ENCODE data around the gene PRAC2. TPM values are rescaled to one million over a fixed set of nuclear protein-coding genes. Genes with fewer than 3 reads are reported as not detected.

The PRAC2 gene
- total and polyA plus RNA-seq, 2 donors = 0.07 TPM; not detected in 1

DNA sequence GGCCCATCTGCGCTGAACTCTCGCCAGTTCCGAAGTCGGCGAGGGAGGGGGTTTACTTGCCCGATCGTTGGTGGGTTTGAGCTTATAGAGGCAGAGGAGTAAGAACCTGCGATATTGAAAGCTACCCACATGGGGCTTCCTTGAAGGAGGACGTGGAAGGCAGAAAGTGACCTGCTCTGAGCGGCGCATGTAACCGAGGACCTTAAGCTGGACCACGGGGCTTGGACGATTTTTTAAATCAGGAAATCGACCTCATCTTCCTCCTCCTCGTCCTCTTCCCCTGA lies 2.0 kb downstream of the PRAC2 start:
- Histone ChIP-seq H3K27ac (ENCODE audit: low read depth in 1 of 2, low read length in 1 of 2) (no peak overlapping the region), H3K4me1 (ENCODE audit: control insufficient read depth in 2 of 2, insufficient read depth in 2 of 2, low read length in 2 of 2) (peaks cover 0 to 19% of the 10 kb centered on the region in 2 donors), H3K27me3 (ENCODE audit: control insufficient read depth in 2 of 2, insufficient read depth in 1 of 2, low read length in 1 of 2) (peaks cover 91 to 100% of the 10 kb centered on the region in 2 donors), H3K4me3 (ENCODE audit: low read length in 2 of 2) (no peak overlapping the region), H3K36me3 (ENCODE audit: control insufficient read depth in 2 of 2, insufficient read depth in 2 of 2, low read length in 1 of 2) (no peaks in the 10 kb centered on the region), H3K9me3 (ENCODE audit: control insufficient read depth in 2 of 2, insufficient read depth in 1 of 2, low read length in 1 of 2) (peaks cover 1 to 15% of the 10 kb centered on the region in 2 donors)
- DNase-seq (ENCODE audit: low read depth in 6 of 9, low spot score in 9 of 9) = no peak
- WGBS = 3% methylated on average over 16 of the region's 16 CpGs

DNA sequence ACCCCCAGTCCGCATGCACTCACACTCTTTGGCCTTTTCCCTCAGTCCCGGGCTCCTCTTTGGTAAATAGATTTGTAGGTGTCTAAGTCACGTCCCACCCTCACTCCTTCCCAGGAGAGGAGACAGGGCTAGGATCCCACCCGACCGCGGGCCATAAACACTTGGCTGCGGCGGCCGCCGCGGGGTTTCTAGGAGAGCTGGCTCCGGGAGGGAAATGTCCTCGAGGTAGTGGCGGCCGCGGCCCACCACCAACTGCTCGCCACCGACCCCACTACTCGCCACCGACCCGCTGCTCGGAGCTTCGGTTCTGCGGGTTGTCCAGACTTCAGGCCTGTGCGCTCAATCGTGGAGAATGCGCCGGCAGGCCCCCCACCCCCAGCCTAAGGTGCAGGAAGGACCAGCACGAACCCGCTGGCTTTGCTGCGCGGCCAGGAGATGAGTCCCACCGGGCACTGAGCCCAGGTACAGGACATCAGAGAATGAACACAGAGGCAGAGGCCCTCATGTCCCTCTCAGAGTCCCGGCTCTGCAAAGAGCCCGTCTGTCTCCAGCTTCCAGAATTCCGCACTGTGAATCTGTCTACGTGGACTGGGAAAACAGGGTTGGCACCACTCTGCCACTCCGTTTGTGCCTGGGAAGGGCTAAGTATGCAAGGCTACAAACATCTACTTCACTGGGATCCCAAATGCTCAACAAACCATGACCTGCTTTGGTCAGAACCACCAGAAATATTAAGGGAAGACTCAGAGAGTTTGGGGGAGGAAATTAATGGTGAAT lies 2.5 kb downstream of the PRAC2 start:
- Histone ChIP-seq H3K27me3 (ENCODE audit: control insufficient read depth in 2 of 2, insufficient read depth in 1 of 2, low read length in 1 of 2) (peaks cover 94 to 100% of the 10 kb centered on the region in 2 donors), H3K36me3 (ENCODE audit: control insufficient read depth in 2 of 2, insufficient read depth in 2 of 2, low read length in 1 of 2) (no peaks in the 10 kb centered on the region), H3K27ac (ENCODE audit: low read depth in 1 of 2, low read length in 1 of 2) (no peak overlapping the region), H3K4me1 (ENCODE audit: control insufficient read depth in 2 of 2, insufficient read depth in 2 of 2, low read length in 2 of 2) (peaks cover 0 to 19% of the 10 kb centered on the region in 2 donors), H3K4me3 (ENCODE audit: low read length in 2 of 2) (no peak overlapping the region), H3K9me3 (ENCODE audit: control insufficient read depth in 2 of 2, insufficient read depth in 1 of 2, low read length in 1 of 2) (peaks cover 1 to 15% of the 10 kb centered on the region in 2 donors)
- no peak for DNase-seq (ENCODE audit: low read depth in 6 of 9, low spot score in 9 of 9)
- 6% methylated on average over 38 of the region's 38 CpGs for WGBS

DNA sequence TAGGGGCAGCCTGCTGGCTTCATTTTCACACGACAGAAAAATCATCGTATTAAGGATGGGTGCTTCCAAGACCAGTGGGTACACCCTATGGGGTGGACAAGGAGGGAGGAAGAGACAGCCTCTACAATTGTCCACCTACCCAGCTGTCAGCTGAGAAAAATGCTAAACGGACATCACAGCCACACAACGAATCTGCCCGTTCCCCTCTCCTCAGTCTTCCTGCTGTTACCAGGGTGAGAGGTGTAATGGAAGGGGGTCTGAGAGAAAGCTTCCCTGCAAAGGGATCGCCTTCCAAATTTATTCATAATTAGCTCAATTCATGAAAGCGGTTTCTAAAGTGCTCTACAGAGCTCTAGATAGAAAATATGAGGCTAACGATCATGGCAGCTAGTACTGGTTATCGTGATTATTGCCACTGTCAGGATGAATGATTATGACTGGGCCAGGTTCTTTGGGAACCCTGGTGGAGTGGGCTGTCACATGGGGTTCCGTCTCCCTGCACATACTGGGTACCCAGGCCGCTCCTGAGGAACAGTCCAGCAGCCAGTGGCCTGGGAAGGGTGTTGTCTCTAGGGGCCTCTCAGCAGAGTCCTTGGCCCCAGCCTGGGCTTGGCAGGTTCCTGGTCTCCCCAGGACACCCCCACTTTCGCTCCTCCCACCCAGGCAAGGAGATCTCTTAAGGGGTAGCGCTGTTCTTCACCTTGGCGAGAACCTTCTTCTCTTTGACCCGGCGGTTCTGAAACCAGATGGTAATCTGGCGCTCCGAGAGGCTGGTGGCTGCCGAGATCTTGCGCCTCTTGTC lies 3.3 kb downstream of the PRAC2 start:
- H3K4me1 ChIP-seq (ENCODE audit: control insufficient read depth in 2 of 2, insufficient read depth in 2 of 2, low read length in 2 of 2) = peaks cover 0 to 19% of the 10 kb centered on the region in 2 donors
- H3K36me3 ChIP-seq (ENCODE audit: control insufficient read depth in 2 of 2, insufficient read depth in 2 of 2, low read length in 1 of 2) = no peaks in the 10 kb centered on the region
- peaks cover 1 to 15% of the 10 kb centered on the region in 2 donors for H3K9me3 ChIP-seq (ENCODE audit: control insufficient read depth in 2 of 2, insufficient read depth in 1 of 2, low read length in 1 of 2)
- WGBS = 17% methylated on average over 20 of the region's 20 CpGs
- H3K27me3 ChIP-seq (ENCODE audit: control insufficient read depth in 2 of 2, insufficient read depth in 1 of 2, low read length in 1 of 2) = peaks cover 95 to 100% of the 10 kb centered on the region in 2 donors
- no peak for DNase-seq (ENCODE audit: low read depth in 6 of 9, low spot score in 9 of 9)
- H3K4me3 ChIP-seq (ENCODE audit: low read length in 2 of 2) = no peak overlapping the region
- H3K27ac ChIP-seq (ENCODE audit: low read depth in 1 of 2, low read length in 1 of 2) = no peak overlapping the region

DNA sequence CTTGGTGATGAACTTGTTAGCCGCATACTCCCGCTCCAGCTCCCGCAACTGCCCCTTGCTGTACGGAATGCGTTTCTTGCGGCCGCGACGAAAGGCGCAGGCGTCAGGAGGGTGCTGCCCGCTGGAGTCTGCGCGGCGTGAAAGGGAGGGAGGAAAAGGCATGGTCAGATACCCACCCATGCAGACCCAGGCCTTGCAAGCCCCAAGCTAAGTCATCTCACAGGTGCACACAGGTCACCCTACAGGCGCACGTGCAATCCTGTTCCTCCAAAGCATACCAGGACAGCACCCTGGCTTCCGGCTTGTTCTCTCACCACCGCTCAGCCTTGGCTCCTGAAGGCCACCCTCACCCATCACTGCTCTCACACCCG lies 3.9 kb downstream of the PRAC2 start:
- no peak for DNase-seq (ENCODE audit: low read depth in 6 of 9, low spot score in 9 of 9)
- Histone ChIP-seq H3K4me1 (ENCODE audit: control insufficient read depth in 2 of 2, insufficient read depth in 2 of 2, low read length in 2 of 2) (peaks cover 0 to 19% of the 10 kb centered on the region in 2 donors), H3K4me3 (ENCODE audit: low read length in 2 of 2) (no peak overlapping the region)

DNA sequence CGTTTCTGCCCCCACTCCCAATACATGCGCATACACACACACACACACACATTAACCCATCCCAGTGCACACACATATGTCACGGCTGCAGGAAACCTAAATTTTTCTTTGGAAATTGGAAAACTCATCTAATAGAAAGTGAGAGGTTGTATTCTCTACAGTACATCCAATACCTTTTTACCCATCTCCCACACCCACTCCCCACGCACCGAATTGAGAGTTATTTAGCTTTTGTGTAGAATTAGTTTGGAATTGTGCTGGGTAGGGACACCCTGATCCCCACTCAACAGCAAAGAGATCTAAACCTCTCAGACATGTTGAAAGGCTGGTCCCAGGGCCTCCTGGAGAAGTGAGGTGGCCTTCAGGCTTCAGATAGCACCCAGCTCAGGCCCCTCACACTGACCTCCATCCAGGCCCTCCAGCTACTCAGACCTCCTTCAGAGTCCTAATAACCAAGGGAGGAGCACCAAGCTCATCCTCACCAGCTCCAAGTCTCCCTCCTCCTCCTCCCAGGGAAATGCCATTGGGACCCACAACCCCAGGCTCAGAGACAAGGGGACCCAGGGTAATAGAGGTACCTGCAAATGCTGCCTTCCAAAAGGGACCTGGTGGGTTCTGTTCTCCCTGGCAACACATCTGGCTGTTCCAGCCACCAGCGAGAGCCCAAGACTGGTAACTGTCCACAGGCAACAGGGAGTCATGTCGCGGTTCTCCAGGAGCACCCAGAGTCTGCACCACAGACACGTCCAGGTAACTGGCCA lies 4.6 kb downstream of the PRAC2 start:
- Histone ChIP-seq H3K4me3 (ENCODE audit: low read length in 2 of 2) (no peak overlapping the region), H3K27me3 (ENCODE audit: control insufficient read depth in 2 of 2, insufficient read depth in 1 of 2, low read length in 1 of 2) (peaks cover 96 to 100% of the 10 kb centered on the region in 2 donors), H3K36me3 (ENCODE audit: control insufficient read depth in 2 of 2, insufficient read depth in 2 of 2, low read length in 1 of 2) (no peaks in the 10 kb centered on the region), H3K9me3 (ENCODE audit: control insufficient read depth in 2 of 2, insufficient read depth in 1 of 2, low read length in 1 of 2) (peaks cover 1 to 11% of the 10 kb centered on the region in 2 donors), H3K4me1 (ENCODE audit: control insufficient read depth in 2 of 2, insufficient read depth in 2 of 2, low read length in 2 of 2) (peaks cover 0 to 18% of the 10 kb centered on the region in 2 donors), H3K27ac (ENCODE audit: low read depth in 1 of 2, low read length in 1 of 2) (no peak overlapping the region)
- DNase-seq (ENCODE audit: low read depth in 6 of 9, low spot score in 9 of 9) = no peak
- WGBS = 35% methylated on average over 9 of the region's 9 CpGs

More for the DNA sequence above, 3.9 kb downstream of the PRAC2 start:
- peaks cover 95 to 100% of the 10 kb centered on the region in 2 donors for H3K27me3 ChIP-seq (ENCODE audit: control insufficient read depth in 2 of 2, insufficient read depth in 1 of 2, low read length in 1 of 2)
- WGBS = 11% methylated on average over 20 of the region's 20 CpGs
- no peak overlapping the region for H3K27ac ChIP-seq (ENCODE audit: low read depth in 1 of 2, low read length in 1 of 2)
- no peaks in the 10 kb centered on the region for H3K36me3 ChIP-seq (ENCODE audit: control insufficient read depth in 2 of 2, insufficient read depth in 2 of 2, low read length in 1 of 2)
- H3K9me3 ChIP-seq (ENCODE audit: control insufficient read depth in 2 of 2, insufficient read depth in 1 of 2, low read length in 1 of 2) = peaks cover 1 to 15% of the 10 kb centered on the region in 2 donors

DNA sequence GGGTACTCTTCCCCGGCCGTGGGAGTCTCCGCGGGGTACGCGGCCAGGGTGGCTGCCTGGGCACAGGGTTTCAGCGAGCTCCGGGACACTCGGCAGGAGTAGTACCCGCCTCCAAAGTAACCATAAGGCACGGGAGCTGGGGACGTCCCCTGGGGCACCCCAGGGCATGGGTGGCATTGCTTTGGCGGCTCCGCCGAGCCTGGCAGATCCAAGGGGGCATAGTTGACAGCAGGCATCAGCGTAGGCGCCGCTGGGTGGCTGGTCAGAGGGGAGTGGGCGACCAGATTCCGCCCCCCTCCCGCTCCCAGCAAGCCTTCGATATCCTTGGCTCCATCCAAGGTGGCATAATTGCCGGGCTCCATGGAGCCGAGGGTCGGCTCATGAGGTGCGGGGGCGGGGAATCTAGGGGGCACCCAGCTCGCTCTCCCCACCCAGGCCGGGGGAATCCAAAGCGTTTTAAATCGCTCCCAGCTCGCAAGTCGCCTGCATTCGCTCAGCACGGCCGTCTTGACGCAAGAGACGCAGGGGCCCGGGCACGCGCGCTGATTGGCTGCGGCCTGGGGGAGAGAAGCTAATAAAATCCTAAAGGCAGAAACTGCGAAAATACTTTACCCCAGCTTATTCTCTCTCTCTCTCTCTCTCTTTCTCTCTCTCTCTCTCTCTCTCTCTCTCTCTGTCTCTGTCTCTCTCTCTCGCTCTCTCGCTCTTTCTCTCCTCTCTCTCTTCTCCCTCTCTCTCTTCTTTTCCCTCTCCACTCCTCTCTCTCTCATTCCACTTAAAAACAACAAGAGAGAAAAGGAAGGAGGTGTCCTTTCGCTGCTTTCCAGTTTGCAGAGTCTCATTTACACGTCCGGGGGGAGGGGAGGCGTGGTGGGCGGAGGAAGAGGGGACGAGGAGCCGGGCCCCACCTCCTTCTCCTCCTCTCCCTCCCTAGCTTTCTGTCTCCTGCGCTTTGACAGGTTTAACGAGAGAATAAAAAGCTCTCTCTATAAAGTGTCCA lies 5.5 kb downstream of the PRAC2 start, which contains the start of gene HOXB13:
TSS of gene HOXB13 (minus strand) at position 519 of the 1,000 bp plus-strand sequence. CDS start at position 362, 157 bp downstream.
- no peak for DNase-seq (ENCODE audit: low read depth in 6 of 9, low spot score in 9 of 9)
- peaks cover 0 to 9% of the 10 kb centered on the region in 2 donors for H3K4me1 ChIP-seq (ENCODE audit: control insufficient read depth in 2 of 2, insufficient read depth in 2 of 2, low read length in 2 of 2)
- H3K36me3 ChIP-seq (ENCODE audit: control insufficient read depth in 2 of 2, insufficient read depth in 2 of 2, low read length in 1 of 2) = no peaks in the 10 kb centered on the region
- WGBS = 8% methylated on average over 55 of the region's 55 CpGs
- H3K27ac ChIP-seq (ENCODE audit: low read depth in 1 of 2, low read length in 1 of 2) = no peak within 1 kb of the TSS
- no peak within 1 kb of the TSS for H3K4me3 ChIP-seq (ENCODE audit: low read length in 2 of 2)
- peaks cover 1 to 18% of the 10 kb centered on the region in 2 donors for H3K9me3 ChIP-seq (ENCODE audit: control insufficient read depth in 2 of 2, insufficient read depth in 1 of 2, low read length in 1 of 2)
- peaks cover 95 to 100% of the 10 kb centered on the region in 2 donors for H3K27me3 ChIP-seq (ENCODE audit: control insufficient read depth in 2 of 2, insufficient read depth in 1 of 2, low read length in 1 of 2)

DNA sequence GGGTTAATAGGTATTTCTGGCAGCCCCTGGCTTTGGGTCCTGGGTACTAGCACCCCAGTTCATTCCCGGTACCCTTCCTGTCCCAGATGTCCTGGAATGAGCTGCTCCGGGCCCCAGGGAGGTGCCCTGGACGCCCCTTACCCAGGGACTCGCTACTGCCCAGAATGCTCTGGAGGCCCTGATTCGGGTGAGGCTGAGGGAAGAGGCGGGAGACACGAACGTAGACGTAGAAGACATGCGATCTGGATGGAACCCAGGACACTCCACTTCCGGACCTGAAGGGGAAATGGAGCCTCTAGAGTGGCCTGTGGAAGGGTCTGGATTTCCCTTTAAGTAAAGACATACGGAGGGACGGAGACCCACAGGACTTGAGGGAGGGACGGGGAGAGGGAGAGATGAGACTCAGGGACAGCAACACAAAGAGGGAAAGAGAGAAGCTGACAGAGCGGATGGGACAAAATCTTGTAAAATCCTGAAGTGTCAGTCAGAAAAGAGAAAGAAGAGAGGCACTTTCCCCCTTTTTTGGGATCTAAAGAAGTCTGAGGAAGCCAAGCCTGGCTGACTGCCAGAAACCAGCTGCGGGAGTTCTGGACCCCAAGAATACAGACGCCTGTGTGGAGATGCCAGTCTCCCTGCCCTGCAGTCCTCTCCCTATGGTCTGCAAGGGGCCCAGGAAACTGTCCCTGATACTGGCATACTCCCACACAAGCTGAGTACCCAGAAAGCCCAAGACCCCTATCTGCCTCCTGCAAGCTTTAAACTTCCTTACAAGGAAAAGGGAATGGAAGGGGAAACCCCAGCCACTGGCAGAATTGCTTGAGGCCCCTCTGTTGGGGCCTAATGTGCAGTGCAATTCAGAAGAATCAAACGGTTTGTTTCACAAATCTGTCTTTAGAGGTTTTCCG lies 6.6 kb downstream of the PRAC2 start:
- Histone ChIP-seq H3K4me1 (ENCODE audit: control insufficient read depth in 2 of 2, insufficient read depth in 2 of 2, low read length in 2 of 2) (peaks cover 0 to 5% of the 10 kb centered on the region in 2 donors), H3K36me3 (ENCODE audit: control insufficient read depth in 2 of 2, insufficient read depth in 2 of 2, low read length in 1 of 2) (no peaks in the 10 kb centered on the region), H3K27ac (ENCODE audit: low read depth in 1 of 2, low read length in 1 of 2) (no peak overlapping the region), H3K4me3 (ENCODE audit: low read length in 2 of 2) (no peak overlapping the region), H3K9me3 (ENCODE audit: control insufficient read depth in 2 of 2, insufficient read depth in 1 of 2, low read length in 1 of 2) (peaks cover 1 to 15% of the 10 kb centered on the region in 2 donors), H3K27me3 (ENCODE audit: control insufficient read depth in 2 of 2, insufficient read depth in 1 of 2, low read length in 1 of 2) (peaks cover 89 to 100% of the 10 kb centered on the region in 2 donors)
- DNase-seq (ENCODE audit: low read depth in 6 of 9, low spot score in 9 of 9) = no peak
- 14% methylated on average over 19 of the region's 19 CpGs for WGBS
